HUES48 (cell line): ENCODE data around the gene UBAP2.
A peak's percentile ranks its signal among the peaks of the same experiment; 100 is the strongest.

ENCODE experiments used
- H3K27ac ChIP-seq: one replicate; pipeline ENCODE4 v1.7.0; 2013; ENCODE audit warnings: low read depth, low read length, inconsistent platforms
- H3K27me3 ChIP-seq: 2 replicates; pipeline ENCODE4 v1.6.1; 2013; ENCODE audit warnings: mild to moderate bottlenecking, low read length; ENCODE audit not compliant: control insufficient read depth, insufficient read depth
- H3K36me3 ChIP-seq: 2 replicates; pipeline ENCODE4 v1.6.1; 2013; ENCODE audit warnings: low read length; ENCODE audit not compliant: control insufficient read depth, insufficient read depth
- H3K4me1 ChIP-seq: 2 replicates; pipeline ENCODE4 v1.6.1; 2013; ENCODE audit warnings: mild to moderate bottlenecking, low read length; ENCODE audit not compliant: control insufficient read depth, insufficient read depth
- H3K4me3 ChIP-seq: 2 replicates; pipeline ENCODE4 v1.5.1; 2013; ENCODE audit warnings: mild to moderate bottlenecking, low read depth, low read length
- H3K9ac ChIP-seq: 2 replicates; pipeline ENCODE4 v1.6.1; 2013; ENCODE audit warnings: mild to moderate bottlenecking, low read depth, low read length, moderate library complexity
- H3K9me3 ChIP-seq: 2 replicates; pipeline ENCODE4 v1.6.1; 2013; ENCODE audit warnings: low read length; ENCODE audit not compliant: control insufficient read depth, insufficient read depth

The UBAP2 gene, protein sequence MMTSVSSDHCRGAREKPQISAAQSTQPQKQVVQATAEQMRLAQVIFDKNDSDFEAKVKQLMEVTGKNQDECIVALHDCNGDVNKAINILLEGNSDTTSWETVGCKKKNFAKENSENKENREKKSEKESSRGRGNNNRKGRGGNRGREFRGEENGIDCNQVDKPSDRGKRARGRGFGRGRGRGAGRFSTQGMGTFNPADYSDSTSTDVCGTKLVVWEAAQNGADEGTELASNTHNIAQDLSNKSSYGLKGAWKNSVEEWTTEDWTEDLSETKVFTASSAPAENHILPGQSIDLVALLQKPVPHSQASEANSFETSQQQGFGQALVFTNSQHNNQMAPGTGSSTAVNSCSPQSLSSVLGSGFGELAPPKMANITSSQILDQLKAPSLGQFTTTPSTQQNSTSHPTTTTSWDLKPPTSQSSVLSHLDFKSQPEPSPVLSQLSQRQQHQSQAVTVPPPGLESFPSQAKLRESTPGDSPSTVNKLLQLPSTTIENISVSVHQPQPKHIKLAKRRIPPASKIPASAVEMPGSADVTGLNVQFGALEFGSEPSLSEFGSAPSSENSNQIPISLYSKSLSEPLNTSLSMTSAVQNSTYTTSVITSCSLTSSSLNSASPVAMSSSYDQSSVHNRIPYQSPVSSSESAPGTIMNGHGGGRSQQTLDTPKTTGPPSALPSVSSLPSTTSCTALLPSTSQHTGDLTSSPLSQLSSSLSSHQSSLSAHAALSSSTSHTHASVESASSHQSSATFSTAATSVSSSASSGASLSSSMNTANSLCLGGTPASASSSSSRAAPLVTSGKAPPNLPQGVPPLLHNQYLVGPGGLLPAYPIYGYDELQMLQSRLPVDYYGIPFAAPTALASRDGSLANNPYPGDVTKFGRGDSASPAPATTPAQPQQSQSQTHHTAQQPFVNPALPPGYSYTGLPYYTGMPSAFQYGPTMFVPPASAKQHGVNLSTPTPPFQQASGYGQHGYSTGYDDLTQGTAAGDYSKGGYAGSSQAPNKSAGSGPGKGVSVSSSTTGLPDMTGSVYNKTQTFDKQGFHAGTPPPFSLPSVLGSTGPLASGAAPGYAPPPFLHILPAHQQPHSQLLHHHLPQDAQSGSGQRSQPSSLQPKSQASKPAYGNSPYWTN

DNA sequence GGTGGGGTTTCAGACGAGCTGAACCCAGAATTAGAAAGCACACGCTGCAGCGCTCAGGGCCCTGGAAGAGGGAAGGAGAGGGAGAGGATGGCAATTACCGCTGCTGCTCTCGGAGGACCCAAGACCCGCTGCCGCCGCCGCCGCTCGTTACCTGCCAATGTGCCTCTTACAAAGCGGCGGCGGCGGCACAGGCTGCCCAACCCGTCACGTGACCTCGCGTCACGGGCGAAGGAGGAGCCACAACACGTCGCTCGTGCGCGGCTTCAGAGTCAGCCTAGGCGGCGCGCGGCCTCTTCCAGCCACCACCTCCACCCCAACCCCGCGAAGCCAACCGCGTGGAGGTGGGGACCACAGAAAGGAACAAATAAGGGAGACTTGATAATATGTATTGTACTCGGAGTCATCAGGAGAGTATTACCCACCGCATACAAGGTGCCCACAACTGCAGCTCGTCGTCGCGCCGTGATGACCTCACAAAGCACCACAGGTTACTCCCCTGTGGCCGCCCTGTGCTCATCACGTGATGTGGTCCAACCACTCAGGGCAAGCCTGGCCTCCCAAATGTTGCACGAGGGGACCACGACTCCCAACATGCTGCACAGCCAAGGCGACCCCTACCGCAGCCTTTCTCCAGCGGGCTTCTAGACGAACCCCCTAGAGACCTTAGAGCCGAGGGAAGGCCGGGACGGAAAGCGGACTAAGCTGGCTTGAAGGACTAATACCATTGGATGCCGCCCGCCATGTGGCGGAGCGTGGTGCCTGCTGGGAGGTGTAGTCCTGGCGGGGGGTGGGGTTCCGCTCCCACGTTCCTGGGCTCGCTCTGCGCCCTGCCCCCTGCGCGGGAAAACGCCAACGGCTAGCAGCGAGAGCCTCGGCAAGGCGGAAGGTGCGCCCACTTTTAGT lies at the start of gene UBAP2:
Gene UBAP2, minus strand, starts transcription at position 161 of the 903 bp plus-strand sequence. CDS start 31,739 bp downstream, outside the sequence.
- H3K4me1 ChIP-seq, result peaks cover 17% of the 10 kb centered on the region; the same call in 1 of the 2 replicates

DNA sequence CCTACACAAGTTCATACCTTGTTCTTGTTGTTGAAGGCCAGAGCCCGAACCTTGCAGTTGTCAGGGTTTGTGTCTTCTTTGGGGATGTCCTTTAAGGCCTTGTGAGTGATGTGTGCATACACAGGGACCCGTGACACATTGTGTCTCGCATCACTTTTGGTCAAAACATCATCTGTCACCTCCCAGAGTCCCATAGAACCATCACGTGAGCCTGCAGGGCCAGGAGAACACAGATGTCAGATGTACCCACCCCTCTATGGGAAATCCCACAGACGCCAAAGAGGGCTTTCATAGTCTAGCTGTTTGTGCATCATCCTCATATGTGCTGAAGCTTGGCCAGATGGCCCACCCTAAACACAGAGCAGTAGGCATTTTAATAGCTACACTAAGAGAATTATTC lies 49.6 kb upstream of the UBAP2 start:
- H3K27me3 ChIP-seq, result no peaks in the 10 kb centered on the region
- peaks cover 78% of the 10 kb centered on the region for H3K36me3 ChIP-seq
- H3K4me1 ChIP-seq, result no peaks in the 10 kb centered on the region
- H3K27ac ChIP-seq, result no peak overlapping the region
- no peak overlapping the region for H3K4me3 ChIP-seq
- H3K9ac ChIP-seq, result no peak overlapping the region
- no peaks in the 10 kb centered on the region for H3K9me3 ChIP-seq

More for the DNA sequence above, at the start of gene UBAP2:
- Histone ChIP-seq H3K27me3 (no peaks in the 10 kb centered on the region), H3K36me3 (0 out of 2 replicates have a peak, but pooled peaks cover 3% of the 10 kb centered on the region), H3K4me3 (peak within 1 kb of the TSS; percentile 74), H3K9me3 (no peaks in the 10 kb centered on the region), H3K9ac (peak within 1 kb of the TSS; percentile 97), H3K27ac (peak within 1 kb of the TSS; percentile 100)

- H3K27ac ChIP-seq, result no peak overlapping the region
- H3K4me3 ChIP-seq, result no peak overlapping the region
- peaks cover 78% of the 10 kb centered on the region for H3K36me3 ChIP-seq
Observed at GRCh38 chr9:34097865-34098264, 49.2 kb upstream of the UBAP2 start.

GRCh38 chr9:34096751-34097150 lies 48.1 kb upstream of the UBAP2 start:
- H3K9ac ChIP-seq, result no peak overlapping the region
- no peaks in the 10 kb centered on the region for H3K27me3 ChIP-seq
- no peak overlapping the region for H3K27ac ChIP-seq
- H3K4me1 ChIP-seq, result no peaks in the 10 kb centered on the region
- H3K4me3 ChIP-seq, result no peak overlapping the region
- no peaks in the 10 kb centered on the region for H3K9me3 ChIP-seq
- peaks cover 76% of the 10 kb centered on the region for H3K36me3 ChIP-seq

More at GRCh38 chr9:34097865-34098264, 49.2 kb upstream of the UBAP2 start:
- no peaks in the 10 kb centered on the region for H3K4me1 ChIP-seq
- no peak overlapping the region for H3K9ac ChIP-seq
- H3K9me3 ChIP-seq, result no peaks in the 10 kb centered on the region
- H3K27me3 ChIP-seq, result no peaks in the 10 kb centered on the region

DNA sequence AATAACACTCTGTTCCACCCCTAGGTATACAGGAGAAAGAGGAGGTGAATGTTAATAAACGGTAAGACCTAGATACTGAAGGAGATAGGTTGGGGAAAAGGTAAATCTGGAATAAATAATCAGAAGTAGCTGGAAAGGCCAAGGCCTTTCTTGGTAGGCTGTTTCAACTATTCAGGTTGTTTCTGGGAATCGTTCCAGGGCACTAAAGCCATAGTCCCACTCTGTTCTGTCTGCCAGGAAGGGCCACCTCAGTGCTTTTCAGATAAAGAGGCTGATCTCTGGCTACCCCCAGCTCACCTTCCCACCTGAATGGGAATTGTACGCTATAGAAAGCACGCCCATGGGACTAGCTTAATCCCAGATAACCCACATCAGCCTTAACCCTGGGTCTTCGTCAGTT lies 44.9 kb upstream of the UBAP2 start:
- Histone ChIP-seq H3K36me3 (peaks cover 84% of the 10 kb centered on the region), H3K9me3 (no peaks in the 10 kb centered on the region), H3K9ac (no peak overlapping the region), H3K4me3 (no peak overlapping the region), H3K27ac (no peak overlapping the region), H3K27me3 (no peaks in the 10 kb centered on the region), H3K4me1 (no peaks in the 10 kb centered on the region)

DNA sequence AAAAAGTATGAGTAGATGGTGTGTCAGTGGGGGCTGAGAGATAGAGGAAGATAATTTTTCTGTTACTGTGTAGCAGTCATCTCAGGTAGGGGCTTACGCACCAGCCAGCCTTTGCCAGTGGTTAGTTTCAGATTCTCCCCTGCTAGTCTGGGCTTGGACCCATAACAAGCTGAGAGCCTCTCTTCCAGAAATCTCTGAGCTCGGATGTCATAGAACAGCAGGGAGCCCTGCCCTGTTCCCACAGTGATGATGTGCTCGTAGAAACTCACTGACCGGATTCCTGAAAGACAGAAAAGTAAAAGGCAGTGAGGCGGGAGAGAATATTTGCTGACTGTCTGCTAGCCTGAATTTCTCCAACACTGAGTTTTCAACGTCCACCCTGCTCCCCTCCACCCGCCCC lies 40.6 kb upstream of the UBAP2 start:
- H3K9me3 ChIP-seq, result no peaks in the 10 kb centered on the region
- no peaks in the 10 kb centered on the region for H3K27me3 ChIP-seq
- H3K4me1 ChIP-seq, result no peaks in the 10 kb centered on the region
- no peak overlapping the region for H3K27ac ChIP-seq
- H3K36me3 ChIP-seq, result peaks cover 79% of the 10 kb centered on the region
- H3K9ac ChIP-seq, result no peak overlapping the region
- H3K4me3 ChIP-seq, result no peak overlapping the region

DNA sequence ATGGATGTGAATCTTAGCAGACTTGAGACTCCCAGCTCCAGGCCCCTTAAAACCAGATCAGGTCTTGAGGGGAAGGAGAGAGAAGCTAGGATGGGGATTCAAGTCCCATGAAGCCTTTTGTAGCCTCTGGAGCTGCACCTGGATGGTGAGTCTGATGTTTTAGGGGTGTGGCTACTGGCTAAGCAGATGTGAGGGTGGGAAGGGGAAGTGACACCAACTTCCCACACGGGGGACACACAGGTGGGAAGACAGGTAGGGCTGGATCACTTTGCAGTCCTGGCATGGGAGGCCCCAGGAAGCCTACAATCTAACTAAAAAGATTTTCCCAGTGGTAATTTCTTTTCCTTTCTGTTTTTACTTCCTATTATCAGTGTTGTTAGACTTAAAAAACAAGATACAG lies 38.7 kb upstream of the UBAP2 start:
- Histone ChIP-seq H3K4me3 (no peak overlapping the region), H3K27ac (no peak overlapping the region), H3K4me1 (no peaks in the 10 kb centered on the region), H3K27me3 (no peaks in the 10 kb centered on the region), H3K36me3 (peaks cover 64% of the 10 kb centered on the region), H3K9ac (no peak overlapping the region), H3K9me3 (no peaks in the 10 kb centered on the region)

- Histone ChIP-seq H3K27me3 (no peaks in the 10 kb centered on the region), H3K9me3 (no peaks in the 10 kb centered on the region), H3K27ac (no peak overlapping the region), H3K4me3 (no peak overlapping the region), H3K4me1 (no peaks in the 10 kb centered on the region), H3K36me3 (peaks cover 59% of the 10 kb centered on the region), H3K9ac (no peak overlapping the region)
Observed at GRCh38 chr9:34086864-34087263, 38.2 kb upstream of the UBAP2 start.

DNA sequence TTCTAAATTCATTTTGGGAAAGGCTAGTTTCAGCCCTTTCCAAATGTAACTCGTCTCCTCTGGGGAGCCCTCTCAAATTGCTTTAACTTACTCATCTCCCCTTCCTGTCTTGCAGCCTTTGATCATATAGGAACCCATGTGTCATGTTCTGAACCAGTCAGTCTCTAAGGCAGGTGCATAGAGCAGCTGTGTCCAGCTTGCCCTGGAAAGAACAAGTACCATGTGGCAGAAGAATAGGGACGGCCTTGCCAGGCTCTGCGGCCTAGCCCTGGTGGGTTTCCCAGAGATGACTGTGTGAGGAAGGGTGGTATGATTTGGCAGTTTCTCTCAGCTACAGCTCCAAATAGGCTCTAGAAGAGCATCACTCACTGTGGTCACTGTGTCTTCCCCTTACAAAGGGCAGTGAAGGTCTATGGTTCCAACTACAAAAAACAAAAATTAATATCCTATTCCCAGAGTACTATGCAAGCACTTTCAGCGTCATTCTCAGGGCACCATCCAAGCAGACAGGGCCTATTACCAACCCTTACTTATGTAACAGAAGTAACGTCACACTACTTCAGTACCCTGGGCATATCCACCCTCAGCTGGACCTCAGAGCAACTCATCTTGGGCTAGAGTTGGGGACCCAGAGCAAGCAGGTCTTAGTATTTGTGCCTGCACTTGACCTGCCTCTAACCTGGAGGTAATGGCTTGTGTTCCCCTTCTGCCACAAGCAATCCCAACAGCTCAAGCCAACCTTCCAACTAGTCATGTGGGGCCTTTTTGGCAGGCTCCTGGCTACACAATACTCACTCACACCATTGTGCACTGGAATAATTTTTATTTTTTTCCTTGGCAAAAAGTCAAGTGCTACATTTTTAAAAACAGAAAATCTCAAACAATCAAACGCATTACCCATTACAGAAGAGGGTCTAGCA lies 37.2 kb upstream of the UBAP2 start:
- no peak overlapping the region for H3K27ac ChIP-seq

More for the DNA sequence above, 37.2 kb upstream of the UBAP2 start:
- Histone ChIP-seq H3K36me3 (peaks cover 51% of the 10 kb centered on the region), H3K9me3 (no peaks in the 10 kb centered on the region), H3K4me3 (no peak overlapping the region), H3K4me1 (no peaks in the 10 kb centered on the region), H3K9ac (no peak overlapping the region), H3K27me3 (no peaks in the 10 kb centered on the region)
